NCI-H2196 (cell line): ENCODE results near the gene WSCD2.
A peak's percentile ranks its signal among the peaks of the same experiment; 100 is the strongest.

ENCODE experiments used
- DNase-seq: peaks from one replicate; lab custom pipeline; 2025; ENCODE audit not compliant: unreplicated experiment; lab: John Stamatoyannopoulos, UW

The WSCD2 gene

DNA sequence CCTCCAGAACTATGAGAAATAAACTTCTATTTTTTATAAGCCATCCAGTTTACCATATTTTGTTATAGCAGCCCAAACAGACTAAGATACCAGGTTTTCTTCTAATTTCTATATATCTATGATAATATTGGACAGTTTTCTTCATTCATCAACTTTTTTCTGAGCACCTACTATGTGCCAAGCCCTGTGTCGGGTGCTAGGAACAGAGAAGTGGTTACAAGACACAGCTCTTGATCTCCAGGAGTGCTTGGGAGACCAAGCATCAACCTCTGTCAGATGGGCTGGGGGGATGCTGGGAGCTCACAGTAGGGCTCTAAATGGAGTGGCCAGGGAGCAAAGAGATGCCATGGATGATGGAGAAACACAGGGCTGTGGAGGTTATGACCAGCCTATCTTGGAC lies 2.9 kb upstream of the WSCD2 start:
- DNase-seq = no peak

DNA sequence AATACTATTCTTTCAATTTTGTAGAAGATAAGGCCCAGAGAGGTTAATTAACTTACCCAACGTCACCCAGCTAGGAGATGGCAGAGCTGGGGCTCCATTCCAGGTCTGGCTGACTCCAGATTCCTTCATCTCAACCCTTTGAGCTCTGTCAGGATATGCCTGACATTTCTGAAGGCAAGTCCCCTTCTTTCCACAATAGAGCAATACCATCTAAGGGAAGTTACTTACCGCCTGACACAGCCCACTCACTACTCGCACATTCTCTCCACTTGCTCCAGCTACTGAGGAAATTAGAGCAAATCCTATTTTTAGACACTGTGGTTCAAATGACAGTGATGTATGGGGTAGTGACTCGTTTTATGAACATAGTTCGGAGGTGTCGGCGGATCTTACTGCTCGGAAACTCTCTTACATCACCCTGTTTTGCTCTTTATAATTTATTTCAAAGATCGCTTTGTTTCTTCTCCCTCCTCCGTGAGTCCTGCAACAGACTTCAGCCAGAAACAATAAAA lies 2.0 kb upstream of the WSCD2 start:
- DNase-seq = no peak

DNA sequence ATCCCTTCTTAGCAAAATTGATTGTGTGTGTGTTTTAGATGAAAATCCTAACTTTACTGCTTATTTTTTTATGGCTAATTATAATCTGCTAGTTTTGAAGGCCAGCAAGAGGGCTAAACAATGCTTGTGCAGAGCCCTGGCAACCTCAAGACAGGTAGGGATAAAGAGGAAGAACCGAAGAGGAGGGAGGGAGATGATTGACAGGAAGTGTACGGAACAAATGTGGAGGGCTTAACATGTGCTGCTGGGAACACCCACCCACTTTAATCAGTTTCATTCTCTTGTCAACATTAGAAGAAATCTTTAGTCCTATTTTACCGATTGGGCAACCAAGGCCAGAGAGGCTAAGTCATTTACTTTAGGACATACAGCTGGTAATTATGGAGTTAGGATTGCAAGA lies 1.4 kb upstream of the WSCD2 start:
- DNase-seq = no peak

DNA sequence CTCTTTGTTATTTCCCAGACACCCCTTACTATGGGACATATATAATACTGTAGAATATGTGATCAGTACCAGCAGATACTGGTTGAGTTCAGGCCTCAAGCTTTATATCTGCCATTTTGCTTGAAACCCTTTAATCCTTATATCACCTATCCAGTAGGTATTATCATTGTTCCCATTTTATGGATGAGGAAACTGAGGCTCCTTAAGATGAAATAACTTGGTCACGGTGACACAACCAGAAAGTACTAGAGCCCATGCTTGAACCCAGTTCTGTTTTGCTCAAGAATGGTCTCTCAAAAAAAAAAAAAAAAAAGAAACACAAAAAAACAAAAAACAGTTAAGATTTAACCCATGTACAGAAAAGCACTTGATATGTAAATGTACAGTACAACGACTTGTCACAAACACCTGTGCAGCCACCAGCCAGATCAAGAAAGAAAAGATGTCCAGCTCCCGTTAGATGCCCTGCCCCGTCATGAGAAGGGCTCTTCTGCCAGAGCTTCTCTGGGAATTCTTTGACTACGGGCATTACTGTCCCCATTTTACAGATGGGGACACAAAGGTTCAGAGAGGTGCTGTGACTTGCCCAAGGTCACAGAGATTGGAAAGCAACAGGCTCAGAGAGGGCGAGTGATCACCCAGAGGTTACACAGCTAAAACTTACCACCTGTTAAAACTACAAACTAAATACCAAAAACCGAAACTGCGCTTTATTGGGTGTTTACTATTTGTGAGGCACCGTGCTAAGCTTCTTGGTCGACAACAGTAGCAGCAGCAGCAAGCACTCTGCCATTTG lies 669 bp upstream of the WSCD2 start:
- DNase-seq = no peak

DNA sequence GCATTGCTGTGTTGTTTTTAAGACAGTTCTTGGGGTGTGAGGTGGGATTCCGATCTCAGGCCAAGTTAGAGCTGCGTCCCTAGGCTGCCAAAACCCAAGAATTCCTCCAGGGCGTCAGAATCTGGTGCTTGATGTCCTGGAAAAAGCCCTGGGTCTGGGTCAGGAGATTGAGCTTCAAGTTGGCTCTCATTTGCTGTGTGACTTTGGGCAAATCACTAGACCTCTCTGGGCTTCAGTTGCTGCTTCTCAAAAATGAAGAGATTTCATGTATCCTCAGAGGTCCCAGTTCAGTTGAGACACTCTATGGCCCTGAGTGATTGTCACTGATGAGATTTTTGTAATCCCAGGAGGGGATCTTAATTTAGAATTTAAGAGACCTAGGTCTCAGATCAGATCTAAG lies 1.9 kb downstream of the WSCD2 start:
- no peak for DNase-seq

DNA sequence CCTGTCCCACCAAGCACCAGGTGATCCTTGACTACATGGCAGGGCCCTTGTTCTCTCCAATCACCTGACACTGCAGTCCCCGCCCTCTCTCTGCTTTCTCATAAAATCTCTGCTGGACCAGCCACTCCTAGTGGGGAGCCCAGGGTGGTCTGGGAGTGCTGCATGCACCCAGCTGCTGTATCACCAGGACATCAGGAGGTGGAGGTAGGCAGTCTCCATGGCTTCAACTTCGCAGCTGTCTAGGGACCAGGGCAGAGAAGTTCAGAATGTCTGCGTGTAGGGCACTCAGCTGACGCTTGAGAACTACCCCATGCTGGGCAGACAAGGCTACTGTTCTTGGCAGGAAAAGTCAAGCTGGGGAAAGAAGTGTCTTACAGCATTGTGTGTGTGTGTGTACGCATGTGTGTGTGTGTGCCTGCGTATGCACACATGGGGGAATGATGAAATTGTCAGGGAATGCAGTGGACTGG lies 2.6 kb downstream of the WSCD2 start:
- DNase-seq = peak; percentile 31

DNA sequence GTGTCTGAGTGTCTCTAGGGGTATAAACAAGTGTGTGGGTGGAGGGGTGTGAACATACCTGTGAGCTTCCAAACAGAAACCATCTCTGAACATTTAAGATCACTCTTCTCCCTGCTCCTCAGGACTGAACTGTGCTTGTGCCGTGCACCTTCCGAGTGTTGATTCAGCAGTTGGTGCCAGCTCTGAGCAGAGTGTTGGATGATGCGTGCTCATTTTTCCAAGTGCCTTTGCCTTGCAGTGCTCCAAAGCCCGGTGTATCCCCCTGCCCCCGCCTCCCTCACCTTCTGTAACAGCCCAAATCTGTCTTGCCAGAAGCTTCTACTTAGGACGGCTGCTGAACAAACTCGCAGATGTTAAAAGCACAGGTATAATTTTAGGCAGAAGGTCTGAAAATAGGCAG lies 4.4 kb downstream of the WSCD2 start:
- DNase-seq = no peak

DNA sequence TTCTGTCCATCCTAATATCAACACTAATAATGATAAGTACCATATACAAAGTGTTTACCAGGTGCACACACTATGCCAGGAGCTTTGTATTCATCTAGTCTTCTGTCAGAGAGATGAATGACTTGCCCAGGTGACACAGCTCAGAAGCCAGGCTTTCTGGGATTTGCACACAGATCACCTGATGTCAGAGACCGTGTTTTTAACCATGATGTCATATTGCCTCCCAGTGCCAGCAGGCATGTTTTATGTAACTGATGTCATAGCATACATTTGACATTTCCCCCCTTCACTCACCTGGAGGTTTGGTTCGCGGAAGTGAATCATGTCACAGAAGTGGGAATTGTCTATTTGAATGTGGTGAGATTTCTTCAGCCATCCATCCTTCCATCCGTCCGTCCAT lies 5.7 kb downstream of the WSCD2 start:
- DNase-seq = no peak

DNA sequence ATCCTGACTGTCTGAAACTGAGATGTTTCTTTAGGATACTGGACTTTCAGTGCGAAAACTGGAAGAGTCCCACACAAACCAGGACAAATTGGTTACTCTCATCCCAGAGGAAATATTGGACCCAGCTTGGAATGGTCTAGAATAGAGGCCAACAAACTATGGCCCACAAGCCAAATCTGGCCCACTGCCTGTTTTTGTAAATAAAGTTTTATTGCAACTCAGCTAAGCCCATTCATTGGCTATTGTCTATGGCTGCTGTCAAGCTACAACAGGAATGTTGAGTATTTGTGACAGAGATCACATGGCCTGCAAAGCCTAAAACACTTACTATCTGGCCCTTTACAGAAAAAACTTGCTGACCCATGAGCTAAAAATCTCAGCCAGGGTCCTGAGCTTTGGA lies 6.5 kb downstream of the WSCD2 start:
- no peak for DNase-seq

DNA sequence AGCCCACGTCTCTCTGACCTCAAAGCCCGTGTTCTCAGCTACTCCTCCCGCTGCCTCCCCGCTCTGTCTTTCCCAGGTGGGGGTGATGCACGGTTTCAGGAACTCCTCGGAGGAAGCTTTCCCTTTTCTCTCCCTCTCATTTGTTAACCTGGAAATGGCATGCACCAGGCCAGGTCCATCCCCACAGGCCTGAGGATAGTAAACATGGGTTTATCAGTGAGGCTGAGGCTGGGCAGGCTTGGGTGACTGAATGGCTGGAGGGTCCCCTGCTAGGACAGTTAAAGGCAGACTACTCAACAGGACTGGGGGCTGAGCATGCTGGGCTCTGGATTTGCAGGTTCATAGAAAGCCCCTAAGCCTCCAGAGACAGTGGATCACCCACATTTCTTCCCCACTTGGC lies 7.6 kb downstream of the WSCD2 start:
- no peak for DNase-seq

DNA sequence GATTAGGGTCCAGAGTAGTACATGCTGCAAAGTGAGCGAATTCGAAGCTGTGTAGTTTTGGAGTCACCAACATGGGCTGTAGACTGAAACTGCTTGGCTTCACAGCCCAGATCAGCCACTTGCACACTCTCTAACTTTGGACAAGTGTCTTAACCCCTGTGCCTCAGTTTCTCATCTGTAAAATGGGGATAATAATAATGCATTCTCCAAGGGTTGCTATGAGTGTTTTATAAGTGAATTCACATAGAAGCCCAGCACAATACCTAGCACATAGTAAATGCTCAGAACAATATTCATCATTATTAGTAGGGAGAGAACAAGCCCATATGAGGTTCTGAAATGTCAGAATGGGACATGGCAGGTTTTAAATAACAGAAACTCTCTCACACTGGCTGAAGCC lies 10.4 kb downstream of the WSCD2 start:
- no peak for DNase-seq

DNA sequence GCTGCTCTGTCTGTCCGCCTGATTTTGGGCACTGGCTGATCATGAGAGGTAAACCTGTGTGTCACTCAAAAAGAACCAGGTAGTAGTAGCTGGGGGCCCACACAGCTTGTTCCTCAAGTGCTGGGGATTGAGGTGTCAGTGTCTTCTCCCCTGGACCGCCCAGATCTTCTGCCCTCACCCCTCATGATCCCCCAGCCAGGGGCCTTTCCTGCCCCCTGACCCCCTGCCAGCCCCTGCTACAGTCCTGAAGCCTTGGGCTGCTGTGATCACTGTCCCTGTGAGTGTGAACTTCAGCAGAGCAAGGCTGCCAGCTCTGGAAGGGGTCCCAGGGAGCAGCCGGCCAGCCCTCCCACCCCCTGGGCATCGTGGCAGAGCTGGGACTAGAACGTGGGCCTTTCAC lies 11.4 kb downstream of the WSCD2 start:
- no peak for DNase-seq

DNA sequence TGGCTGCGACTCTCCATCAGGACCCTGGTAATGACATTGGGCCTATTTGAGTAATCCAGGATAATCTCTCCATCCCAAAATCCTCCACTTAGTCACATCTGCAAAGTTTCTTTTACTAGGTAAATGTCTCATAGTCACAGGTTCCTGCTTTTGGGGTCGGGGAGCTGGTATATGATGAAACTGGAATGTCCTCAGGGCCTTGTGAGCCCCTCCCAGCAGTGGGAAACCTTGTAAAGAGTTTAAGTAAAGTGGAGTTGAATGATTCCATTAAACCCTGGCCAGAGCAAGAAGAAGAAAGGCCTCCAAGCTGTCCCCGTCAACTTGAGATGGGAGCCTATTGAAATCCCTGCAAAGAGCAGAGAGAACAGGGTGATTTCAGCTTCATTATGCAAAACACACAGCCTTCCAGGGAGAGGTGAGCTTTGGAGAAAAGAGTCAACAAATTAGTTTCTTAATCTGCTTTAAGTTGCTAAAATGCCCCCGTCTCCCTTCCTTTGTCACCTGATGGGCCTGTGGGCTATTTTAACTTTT lies 12.6 kb downstream of the WSCD2 start:
- DNase-seq = no peak

DNA sequence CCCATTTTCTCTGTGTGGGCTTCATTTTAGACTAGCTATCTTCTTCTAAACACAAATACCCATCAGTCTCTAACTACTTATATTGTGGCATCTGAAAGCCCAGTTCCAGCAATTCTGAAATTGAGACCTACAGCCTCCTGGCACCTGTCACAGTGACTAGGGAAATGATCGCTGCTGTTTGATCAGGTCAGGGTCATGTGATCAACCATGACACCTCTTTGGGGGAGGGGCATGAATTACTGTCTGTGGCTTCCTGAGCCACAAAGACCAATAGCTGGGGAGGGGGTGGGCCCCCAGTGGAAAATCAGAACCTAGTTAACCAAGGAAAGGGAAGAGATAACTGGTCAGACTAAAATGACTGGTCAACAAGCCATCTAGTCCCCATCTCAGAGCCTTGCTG lies 14.1 kb downstream of the WSCD2 start:
- peak; percentile 25 for DNase-seq

DNA sequence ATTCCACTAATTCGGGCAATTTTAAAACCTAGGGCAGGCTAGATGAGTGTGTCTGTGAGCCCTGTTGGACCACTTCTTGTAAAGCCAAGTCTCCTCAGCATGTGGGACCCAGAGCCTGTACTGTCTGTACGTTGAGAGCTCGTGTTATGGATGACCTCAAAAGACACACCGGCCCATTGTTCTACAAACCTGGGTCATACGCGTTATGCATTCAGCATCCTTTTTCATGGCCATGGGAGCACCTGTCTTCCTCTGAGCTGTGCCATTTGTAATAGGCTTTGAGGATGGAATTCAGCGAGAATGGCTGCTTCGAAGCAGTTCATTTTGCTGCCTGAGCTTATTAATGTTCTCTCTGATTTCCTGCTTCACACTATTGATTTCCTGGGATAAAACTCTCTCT lies 15.0 kb downstream of the WSCD2 start:
- DNase-seq = no peak

DNA sequence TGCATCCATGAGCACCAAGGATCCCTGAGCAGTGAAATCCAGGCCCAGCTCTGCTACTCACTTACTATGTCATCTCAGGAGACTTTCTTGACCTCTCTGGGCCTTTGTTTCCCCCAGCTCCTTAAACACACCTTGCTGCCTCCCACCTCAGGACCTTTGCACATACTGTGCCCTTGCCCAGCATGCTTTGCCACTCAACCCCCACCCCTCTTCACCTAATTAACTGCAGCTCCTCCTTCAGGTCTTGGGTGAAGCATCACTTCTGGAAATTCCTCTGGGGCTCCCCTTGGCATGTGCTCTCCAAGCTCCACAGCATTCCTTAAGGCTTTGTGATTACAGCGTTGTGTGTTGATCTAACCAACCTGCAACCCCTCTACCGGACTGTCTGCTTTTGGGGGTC lies 15.9 kb downstream of the WSCD2 start:
- DNase-seq = no peak

DNA sequence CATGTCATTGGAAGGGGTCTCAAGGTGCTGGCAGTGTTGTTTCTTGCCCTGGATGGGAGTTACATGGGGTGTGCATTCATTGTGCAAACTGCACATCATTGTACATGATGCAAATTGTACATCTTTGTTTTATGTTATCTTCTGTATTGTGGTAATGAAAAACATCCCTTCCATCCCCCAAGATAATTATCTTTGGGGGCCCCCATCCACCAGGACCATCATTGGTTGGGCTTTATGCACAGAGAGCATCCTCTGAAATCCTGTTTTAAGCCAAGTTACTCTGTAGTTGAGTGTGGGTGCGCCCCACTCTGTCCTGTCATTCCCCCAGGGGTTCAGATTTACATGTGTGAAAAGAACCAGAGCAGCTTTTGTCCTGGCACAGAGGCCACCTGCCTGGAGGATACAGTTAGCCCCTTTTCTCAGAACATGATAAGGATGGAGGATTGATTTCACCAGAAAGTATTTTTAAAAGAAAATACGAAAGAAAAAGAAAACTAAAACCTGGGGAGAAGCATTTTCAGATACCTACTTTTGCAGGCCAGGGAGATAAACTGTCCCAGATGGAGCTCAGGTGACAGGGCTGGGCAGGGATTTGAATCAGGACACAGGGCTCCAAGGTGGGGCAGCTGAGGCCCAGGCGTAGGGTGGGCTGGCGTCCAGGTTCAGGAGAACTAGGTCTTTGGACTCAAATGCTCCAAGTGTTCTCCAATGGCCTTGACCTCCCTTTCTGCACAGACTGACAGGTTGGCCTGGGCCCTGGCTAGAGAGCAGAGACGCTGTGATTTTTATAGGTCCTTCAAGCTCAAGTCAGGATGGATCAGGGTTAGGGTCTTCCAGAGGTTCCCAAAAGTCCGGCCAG lies 17.2 kb downstream of the WSCD2 start:
- DNase-seq = no peak

DNA sequence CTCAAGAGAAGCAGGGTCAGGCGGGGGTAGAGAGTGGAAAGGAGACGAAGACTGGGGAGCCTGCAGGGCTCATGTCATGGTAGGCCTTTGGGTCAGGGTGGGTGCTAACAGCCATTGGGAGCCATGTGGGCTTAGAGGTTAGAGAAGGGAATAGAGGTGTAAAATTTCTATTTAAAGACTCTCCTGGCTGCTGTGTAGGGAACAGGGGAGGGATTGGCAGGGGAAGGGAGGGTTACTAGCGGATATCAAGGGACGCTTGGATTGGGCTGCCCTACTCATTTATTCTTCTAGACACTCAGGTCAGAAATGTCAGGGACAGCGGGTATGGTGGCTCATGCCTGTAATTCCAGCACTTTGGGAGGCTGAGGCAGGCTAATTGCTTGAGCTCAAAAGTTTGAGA lies 18.2 kb downstream of the WSCD2 start:
- no peak for DNase-seq

DNA sequence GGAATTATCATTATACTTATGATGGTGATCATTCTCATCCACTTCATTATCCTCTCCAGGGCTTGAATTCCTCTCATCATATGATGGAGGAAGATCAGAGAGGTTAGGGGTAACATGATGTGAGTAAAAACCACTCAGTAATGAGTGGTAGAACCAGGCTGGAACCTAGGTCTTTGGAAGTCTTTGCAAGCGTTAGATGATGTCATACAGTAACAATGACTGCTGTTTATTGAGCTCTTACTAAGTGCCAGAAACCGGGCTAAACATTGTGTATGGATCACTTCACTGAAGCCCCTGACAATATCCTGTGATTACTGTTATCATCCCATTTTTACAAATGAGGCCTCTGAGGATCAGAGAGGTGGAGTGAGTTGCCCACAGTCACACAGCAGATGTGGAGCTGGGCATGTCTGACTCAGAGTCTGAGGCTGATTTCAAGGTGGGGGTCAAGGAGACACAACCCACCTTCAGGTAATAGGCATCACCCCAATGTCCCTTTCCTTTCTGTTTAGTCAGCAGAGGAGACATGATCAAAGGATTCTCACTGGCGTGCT lies 19.5 kb downstream of the WSCD2 start:
- DNase-seq = no peak

DNA sequence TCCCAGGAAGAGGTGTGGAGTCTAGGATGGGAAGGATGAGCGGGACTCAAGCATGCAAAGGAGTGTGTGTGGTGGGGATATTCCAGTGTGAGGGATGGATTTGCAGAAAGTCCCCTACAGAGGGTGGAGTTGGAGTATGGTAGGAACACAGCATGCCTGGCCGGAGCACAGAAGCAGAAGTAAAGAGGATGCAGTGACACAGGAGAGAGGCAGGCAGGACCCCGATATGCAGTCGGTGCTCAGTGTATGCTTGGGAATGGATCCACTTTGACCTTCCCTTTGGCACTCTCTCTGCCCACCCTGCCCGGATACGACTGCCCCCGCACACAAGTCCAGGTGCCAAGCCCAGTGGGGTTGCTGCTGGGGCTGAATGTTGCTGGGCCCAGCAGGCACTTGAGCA lies 21.3 kb downstream of the WSCD2 start:
- DNase-seq = no peak

DNA sequence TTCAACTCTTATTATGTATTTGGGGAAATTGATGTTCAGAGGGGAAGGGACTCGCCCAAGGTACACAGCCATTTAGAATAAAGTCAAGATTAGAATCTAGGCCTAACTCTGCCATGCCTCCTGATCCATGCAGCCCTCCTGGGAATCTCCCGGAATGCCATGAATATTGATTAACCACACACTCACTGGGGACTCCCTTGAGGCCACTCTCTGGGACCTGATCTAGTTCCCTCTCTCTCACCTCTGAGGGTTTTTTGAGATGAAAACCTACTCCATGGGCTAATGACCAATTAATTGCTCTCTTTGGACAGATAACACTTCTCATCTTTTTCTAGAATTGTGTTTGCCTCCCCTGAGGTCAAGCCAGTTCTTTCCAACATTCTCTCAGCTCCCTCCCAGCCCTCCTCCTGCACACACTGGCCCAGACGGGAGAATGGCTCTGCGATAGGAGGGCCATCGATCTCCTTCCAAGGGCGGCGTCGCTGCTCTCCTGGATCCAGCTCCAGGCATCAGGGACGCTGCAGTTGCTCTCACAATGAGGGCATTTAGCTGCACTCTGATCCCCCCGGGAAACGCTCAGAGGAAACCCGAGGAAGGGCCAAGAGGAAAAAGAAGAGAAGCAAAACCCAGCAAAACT lies 22.6 kb downstream of the WSCD2 start:
- no peak for DNase-seq
